B cell (primary cell): ENCODE measurements around the gene DPEP2. TPM values are rescaled to one million over a fixed set of nuclear protein-coding genes. Genes with fewer than 3 reads are reported as not detected.

ENCODE experiments used
- ATAC-seq: fragments of 200-7000 bp; cut with Tn5 transposase; one replicate; pipeline ENCODE4 v1.10.0; 2021; ENCODE audit warnings: low read depth, mild to moderate bottlenecking, moderate number of reproducible peaks, moderate library complexity
- CTCF ChIA-PET: fragments of 350-600 bp; sonication (Branson Sonifier 250); formaldehyde crosslinking; loops from one replicate; lab custom pipeline; 2021; ENCODE audit warnings: antibody characterized with exemption, inconsistent platforms; lab: Charles Lee
- POLR2A ChIA-PET: fragments of 350-600 bp; sonication (Branson Sonifier 250); formaldehyde crosslinking; loops from one replicate; lab custom pipeline; 2021; ENCODE audit warnings: antibody characterized with exemption; lab: Charles Lee
- DNase-seq: peaks from one replicate; pipeline ENCODE4 v3.0.0; 2013
- H2AFZ ChIP-seq: 2 replicates; pipeline ENCODE4 v1.6.1; 2012; ENCODE audit warnings: mild to moderate bottlenecking, low read depth, low read length; ENCODE audit not compliant: insufficient read depth, poor library complexity, severe bottlenecking
- H3K27ac ChIP-seq, 2 donors: 1 replicate in 1 of 2; 2 replicates in 1 of 2; pipeline ENCODE4 v1.5.1; 2012 to 2013; ENCODE audit warnings: low read length in 2 of 2, mild to moderate bottlenecking in 2 of 2, moderate library complexity in 1 of 2
- H3K27me3 ChIP-seq, 4 experiments: fragments of 200-600 bp in 1 of 4; sonication (generic) in 1 of 4; replicated peaks in 1 of 4; 1 replicate in 2 of 4; 2 replicates in 2 of 4; pipeline versions ENCODE4 v1.6.1 to v1.7.0; 2013 to 2016; ENCODE audit warnings: low read length in 3 of 4, mild to moderate bottlenecking in 2 of 4, mixed read lengths in 1 of 4, moderate library complexity in 1 of 4; ENCODE audit not compliant: insufficient read depth in 4 of 4, control insufficient read depth in 3 of 4; ENCODE audit errors: control extremely low read depth in 1 of 4
- H3K36me3 ChIP-seq, 2 experiments: replicated peaks in 1 of 2; 1 replicate in 1 of 2; 2 replicates in 1 of 2; pipeline versions ENCODE4 v1.6.1 to v1.7.1; 2013; ENCODE audit warnings: low read length in 1 of 2; ENCODE audit not compliant: insufficient read depth in 2 of 2, control insufficient read depth in 1 of 2; ENCODE audit errors: control extremely low read depth in 1 of 2, extremely low read depth in 1 of 2
- H3K4me1 ChIP-seq, 2 donors: fragments of 200-600 bp in 1 of 2; sonication (generic) in 1 of 2; 1 replicate in 1 of 2; 2 replicates in 1 of 2; pipeline versions ENCODE4 v1.5.1 to v1.6.1; 2013 to 2017; ENCODE audit warnings: low read length in 2 of 2; ENCODE audit not compliant: control insufficient read depth in 2 of 2, insufficient read depth in 2 of 2
- H3K4me2 ChIP-seq: replicated peaks from 2 replicates; pipeline ENCODE3; 2012; ENCODE audit warnings: mild to moderate bottlenecking, low read depth, low read length; ENCODE audit not compliant: poor library complexity, severe bottlenecking
- H3K4me3 ChIP-seq, 5 experiments: fragments of 200-600 bp in 1 of 5; sonication (generic) in 1 of 5; 1 replicate in 3 of 5; 2 replicates in 2 of 5; pipeline versions ENCODE4 v1.5.1 to v1.7.0; 2011 to 2016; ENCODE audit warnings: low read length in 4 of 5, mild to moderate bottlenecking in 4 of 5, low read depth in 2 of 5, control low read depth in 1 of 5, moderate library complexity in 1 of 5; ENCODE audit not compliant: insufficient read depth in 1 of 5; ENCODE audit errors: control extremely low read depth in 1 of 5, extremely low read depth in 1 of 5
- H3K79me2 ChIP-seq: fragments of 200-600 bp; sonication (generic); one replicate; pipeline ENCODE4 v1.6.0; 2016; ENCODE audit warnings: low read length; ENCODE audit not compliant: control insufficient read depth, insufficient read depth
- H3K9ac ChIP-seq: fragments of 200-600 bp; sonication (generic); 2 replicates; pipeline ENCODE4 v1.6.1; 2017; ENCODE audit warnings: mild to moderate bottlenecking, low read length, moderate library complexity
- H3K9me3 ChIP-seq, 3 donors: one replicate each; pipeline versions ENCODE4 v1.6.1 to v1.7.1; 2013; ENCODE audit warnings: low read length in 2 of 3; ENCODE audit not compliant: control insufficient read depth in 2 of 3, insufficient read depth in 1 of 3; ENCODE audit errors: control extremely low read depth in 1 of 3
- H4K20me1 ChIP-seq: 2 replicates; pipeline ENCODE4 v1.6.0; 2012; ENCODE audit warnings: mild to moderate bottlenecking, low read length; ENCODE audit not compliant: insufficient read depth, control insufficient read depth, poor library complexity, severe bottlenecking
- H3K27ac Mint-ChIP-seq: one replicate; pipeline ENCODE4 v1.8.0; 2021; ENCODE audit warnings: mixed read lengths
- H3K27me3 Mint-ChIP-seq: one replicate; pipeline ENCODE4 v1.8.0; 2021; ENCODE audit warnings: mixed read lengths
- H3K4me1 Mint-ChIP-seq: one replicate; pipeline ENCODE4 v1.8.0; 2021; ENCODE audit warnings: mixed read lengths
- H3K4me3 Mint-ChIP-seq: one replicate; pipeline ENCODE4 v1.8.0; 2021; ENCODE audit warnings: mixed read lengths
- H3K9me3 Mint-ChIP-seq: one replicate; pipeline ENCODE4 v1.8.0; 2022; ENCODE audit warnings: mixed read lengths; ENCODE audit not compliant: insufficient read depth
- EZH2 ChIP-seq: IDR thresholded peaks from 2 replicates; pipeline ENCODE4 v1.6.1; 2012; ENCODE audit warnings: borderline replicate concordance, low read depth, mild to moderate bottlenecking, moderate library complexity, low read length; ENCODE audit not compliant: insufficient read depth, poor library complexity, severe bottlenecking
- WGBS: methylation state at CpG from one replicate; pipeline ENCODE4 v1.1.5; 2013; ENCODE audit warnings: missing lambda C conversion rate; ENCODE audit not compliant: insufficient coverage; 5-methylcytosine and 5-hydroxymethylcytosine counted together
- intact Hi-C: fragments of 100-400 bp; cut with micrococcal nuclease; formaldehyde crosslinking; loops from one replicate; pipeline ENCODE4 v1.10.0; 2022
- polyA plus RNA-seq: library from polyadenylated mRNA; depleted of rRNA; stranded (reverse); fragments of >200 nt; gene quantifications from 2 replicates; pipeline ENCODE4 v1.2.3, GENCODE V29; 2012
- total RNA-seq, 2 donors: library from RNA; stranded (reverse); fragments of 120-200 nt in 1 of 2; gene quantifications; 1 replicate in 1 of 2; 2 replicates in 1 of 2; pipeline versions ENCODE4 v1.2.3 to v1.2.4, GENCODE V29; 2013 to 2022
- TF ChIP-seq, protein P1 (sequence below): fragments of 200-600 bp; IDR thresholded peaks from one replicate; pipeline ENCODE4 v1.8.0; 2022; ENCODE audit warnings: antibody characterized with exemption, mild to moderate bottlenecking

DPEP2 gene
- total and polyA plus RNA-seq, 2 donors (not counting 1 experiment from before 2014, with no cell fraction given): 123 to 150 TPM

DNA sequence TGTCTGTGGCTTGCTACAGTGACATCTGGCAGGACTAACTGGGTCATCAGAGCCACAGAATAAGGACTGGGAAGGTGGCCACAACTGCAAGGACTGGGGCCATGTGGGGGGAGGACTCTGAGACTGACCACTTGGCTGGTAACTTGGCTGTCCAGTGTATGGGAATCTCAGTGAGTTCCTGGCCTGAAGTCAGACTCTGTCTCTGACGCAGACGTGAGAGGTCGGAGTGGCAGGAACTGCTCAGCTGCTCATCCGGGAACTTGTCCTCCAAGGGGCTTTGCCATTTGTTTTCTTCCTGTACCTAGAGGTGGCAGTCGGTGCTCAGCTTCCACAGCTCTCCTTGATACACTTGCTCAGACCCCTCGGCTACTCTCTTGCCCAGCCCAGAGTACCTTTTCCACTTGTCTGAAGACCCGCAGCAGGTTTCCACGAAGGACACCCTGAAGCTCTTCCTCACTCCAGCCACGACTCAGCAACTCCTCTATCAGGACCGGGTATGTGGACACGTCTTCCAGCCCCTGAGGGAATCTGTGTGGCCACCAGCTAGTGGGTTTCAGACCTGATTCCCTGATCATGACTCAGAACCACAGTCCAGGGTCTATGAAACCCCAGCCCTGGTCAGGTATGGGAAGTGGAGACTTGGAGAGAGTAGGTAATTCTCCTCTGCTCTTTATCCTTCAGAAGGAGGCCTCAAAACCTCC, 11.7 kb downstream of the DPEP2 start:
- H3K4me1 Mint-ChIP-seq: peaks cover 59% of the 10 kb centered on the region
- CTCF ChIA-PET: interaction anchor here (1.1 to 28.7 kb wide), 3 partner anchors 8 to 54 kb away, joined by 3 to 320 read pairs (median 4); no protein-coding TSS in a partner anchor
- H3K4me3 Mint-ChIP-seq: no peak overlapping the region
- Histone ChIP-seq H3K4me1 (peaks cover 25 to 38% of the 10 kb centered on the region in 2 donors), H3K27me3 (no peaks in the 10 kb centered on the region), H3K79me2 (peaks cover 26% of the 10 kb centered on the region), H3K4me3 (no peak overlapping the region), H3K4me2 (no peak overlapping the region), H3K36me3 (peaks cover 0 to 16% of the 10 kb centered on the region in 2 experiments), H3K27ac (no peak overlapping the region), H4K20me1 (peaks cover 5% of the 10 kb centered on the region), H3K9me3 (no peaks in the 10 kb centered on the region), H3K9ac (no peak overlapping the region), H2AFZ (no peak overlapping the region)
- no peak for ATAC-seq
- H3K27ac Mint-ChIP-seq: peak overlapping the region; percentile 73
- H3K9me3 Mint-ChIP-seq: no peaks in the 10 kb centered on the region
- no peak for DNase-seq
- intact Hi-C loops: no loop called here
- WGBS: 95% methylated on average over 11 of the region's 11 CpGs
- TF ChIP-seq, protein P1, sequence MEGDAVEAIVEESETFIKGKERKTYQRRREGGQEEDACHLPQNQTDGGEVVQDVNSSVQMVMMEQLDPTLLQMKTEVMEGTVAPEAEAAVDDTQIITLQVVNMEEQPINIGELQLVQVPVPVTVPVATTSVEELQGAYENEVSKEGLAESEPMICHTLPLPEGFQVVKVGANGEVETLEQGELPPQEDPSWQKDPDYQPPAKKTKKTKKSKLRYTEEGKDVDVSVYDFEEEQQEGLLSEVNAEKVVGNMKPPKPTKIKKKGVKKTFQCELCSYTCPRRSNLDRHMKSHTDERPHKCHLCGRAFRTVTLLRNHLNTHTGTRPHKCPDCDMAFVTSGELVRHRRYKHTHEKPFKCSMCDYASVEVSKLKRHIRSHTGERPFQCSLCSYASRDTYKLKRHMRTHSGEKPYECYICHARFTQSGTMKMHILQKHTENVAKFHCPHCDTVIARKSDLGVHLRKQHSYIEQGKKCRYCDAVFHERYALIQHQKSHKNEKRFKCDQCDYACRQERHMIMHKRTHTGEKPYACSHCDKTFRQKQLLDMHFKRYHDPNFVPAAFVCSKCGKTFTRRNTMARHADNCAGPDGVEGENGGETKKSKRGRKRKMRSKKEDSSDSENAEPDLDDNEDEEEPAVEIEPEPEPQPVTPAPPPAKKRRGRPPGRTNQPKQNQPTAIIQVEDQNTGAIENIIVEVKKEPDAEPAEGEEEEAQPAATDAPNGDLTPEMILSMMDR: no peak
- TF ChIP-seq EZH2: no peak
- no peaks in the 10 kb centered on the region for H3K27me3 Mint-ChIP-seq
- POLR2A ChIA-PET: no interaction called here

DNA sequence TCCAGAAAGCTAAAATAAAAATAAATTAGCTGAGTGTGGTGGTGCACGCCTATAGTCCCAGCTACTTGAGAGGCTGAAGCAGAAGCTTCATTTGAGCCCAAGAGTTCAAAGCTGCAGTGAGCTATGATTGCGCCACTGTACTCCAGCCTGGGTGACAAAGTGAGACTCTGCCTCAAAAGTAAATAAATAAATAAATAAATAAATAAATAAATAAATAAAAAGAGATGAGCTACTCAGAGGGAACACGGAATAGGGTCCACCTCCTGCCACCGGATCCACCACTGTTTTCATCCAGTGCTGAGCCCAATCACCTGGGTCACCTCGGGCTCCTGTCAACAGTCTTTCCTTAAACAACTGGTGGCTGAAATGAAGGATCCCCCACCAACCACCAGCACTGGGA, 12.3 kb downstream of the DPEP2 start:
- intact Hi-C loops: no loop called here
- no peak for DNase-seq
- no peaks in the 10 kb centered on the region for H3K27me3 ChIP-seq
- H3K27ac ChIP-seq: no peak overlapping the region
- POLR2A ChIA-PET: interaction anchor here (1.9 kb wide), 1 partner anchor 54 kb away, joined by 4 read pairs; no protein-coding TSS in a partner anchor
- H3K9me3 ChIP-seq: no peaks in the 10 kb centered on the region
- peaks cover 54% of the 10 kb centered on the region for H3K4me1 Mint-ChIP-seq
- no peak overlapping the region for H3K4me2 ChIP-seq
- H4K20me1 ChIP-seq: no peaks in the 10 kb centered on the region
- no peak overlapping the region for H3K27ac Mint-ChIP-seq
- CTCF ChIA-PET: interaction anchor here (1.1 to 28.7 kb wide), 3 partner anchors 9 to 55 kb away, joined by 3 to 320 read pairs (median 4); no protein-coding TSS in a partner anchor
- no peak for ATAC-seq
- no peaks in the 10 kb centered on the region for H3K9me3 Mint-ChIP-seq
- H3K4me3 ChIP-seq: no peak overlapping the region
- H2AFZ ChIP-seq: no peak overlapping the region
- 91% methylated on average over 3 of the region's 5 CpGs for WGBS
- no peak overlapping the region for H3K4me3 Mint-ChIP-seq
- peaks cover 20% of the 10 kb centered on the region for H3K79me2 ChIP-seq
- peaks cover 0 to 12% of the 10 kb centered on the region in 2 experiments for H3K36me3 ChIP-seq
- peaks cover 19 to 31% of the 10 kb centered on the region in 2 donors for H3K4me1 ChIP-seq
- TF ChIP-seq EZH2: no peak
- TF ChIP-seq, protein P1: no peak
- no peak overlapping the region for H3K9ac ChIP-seq
- no peaks in the 10 kb centered on the region for H3K27me3 Mint-ChIP-seq
